GM12878 (cell line): Measurements from ENCODE around the gene ST8SIA3. TPM values are rescaled to one million over a fixed set of nuclear protein-coding genes. Genes with fewer than 3 reads are reported as not detected.

Experiments used
- ATAC-seq: fragments of 200-7000 bp; cut with Tn5 transposase; 3 replicates; pipeline ENCODE4 v1.9.1; 2020; ENCODE audit warnings: mild to moderate bottlenecking, moderate library complexity
- BruUV-seq: library from RNA; stranded (reverse); fragments of 400-500 nt; replicated peaks from 2 replicates; lab custom pipeline; 2021; lab: Mats Ljungman, UMichigan
- CTCF ChIA-PET: fragments of 300-600 bp; sonication (Branson Sonifier 250); formaldehyde crosslinking; extraction: SDS; loops from one replicate; lab custom pipeline; 2021; ENCODE audit warnings: inconsistent platforms; lab: Yijun Ruan, JAX
- POLR2A ChIA-PET: fragments of 350-600 bp; formaldehyde crosslinking; extraction: SDS; loops from one replicate; lab custom pipeline; 2021; ENCODE audit warnings: inconsistent platforms; lab: Charles Lee
- RAD21 ChIA-PET: fragments of 300-600 bp; sonication (Branson Sonifier 250); formaldehyde crosslinking; loops from one replicate; lab custom pipeline; 2023; ENCODE audit warnings: antibody characterized with exemption; ENCODE audit not compliant: unreplicated experiment; lab: Charles Lee
- SMC1A ChIA-PET: fragments of 300-600 bp; sonication (Branson Sonifier 250); formaldehyde crosslinking; loops from one replicate; lab custom pipeline; 2023; ENCODE audit not compliant: unreplicated experiment, uncharacterized antibody; lab: Charles Lee
- DNase-seq: peaks from one replicate; pipeline ENCODE4 v3.0.0-alpha.2; 2011; ENCODE audit warnings: low read depth, low spot score
- FAIRE-seq: peaks from 3 replicates; lab custom pipeline; 2011; peaks lifted over from hg19 to GRCh38; lab: Jason Lieb, UNC
- H2AFZ ChIP-seq: 2 replicates; pipeline ENCODE4 v1.6.0; 2011; ENCODE audit warnings: low read depth, low read length, control low read depth; ENCODE audit not compliant: control insufficient read depth
- H3K27ac ChIP-seq: 2 replicates; pipeline ENCODE4 v1.5.1; 2011; ENCODE audit warnings: control low read depth; ENCODE audit not compliant: control insufficient read depth, insufficient read depth
- H3K27me3 ChIP-seq, 2 experiments: replicated peaks in 1 of 2; 2 replicates each; pipeline versions ENCODE4 v1.6.0 to v1.6.1; 2011; ENCODE audit warnings: low read length in 1 of 2; ENCODE audit not compliant: control insufficient read depth in 2 of 2, insufficient read depth in 2 of 2
- H3K36me3 ChIP-seq, 2 experiments: 2 replicates each; pipeline ENCODE4 v1.5.1; 2011; ENCODE audit warnings: low read length in 1 of 2; ENCODE audit not compliant: control insufficient read depth in 2 of 2, insufficient read depth in 2 of 2
- H3K4me1 ChIP-seq: 2 replicates; pipeline ENCODE4 v1.6.1; 2011; ENCODE audit warnings: mild to moderate bottlenecking, low read length, moderate library complexity, mixed read lengths; ENCODE audit not compliant: control insufficient read depth, insufficient read depth
- H3K4me2 ChIP-seq: 2 replicates; pipeline ENCODE4 v1.6.0; 2011; ENCODE audit warnings: control low read depth; ENCODE audit not compliant: control insufficient read depth, insufficient read depth
- H3K4me3 ChIP-seq: fragments of 200-600 bp; sonication (generic); 2 replicates; pipeline ENCODE4 v1.5.1; 2016
- H3K79me2 ChIP-seq: 2 replicates; pipeline ENCODE4 v1.6.0; 2011; ENCODE audit warnings: low read length; ENCODE audit not compliant: control insufficient read depth, insufficient read depth
- H3K9ac ChIP-seq: 2 replicates; pipeline ENCODE4 v1.8.0; 2011; ENCODE audit warnings: low read length, control low read depth, mixed read lengths; ENCODE audit not compliant: control insufficient read depth, insufficient read depth
- H3K9me3 ChIP-seq: replicated peaks from 3 replicates; pipeline ENCODE4 v1.5.1; 2011; ENCODE audit warnings: mild to moderate bottlenecking, low read length; ENCODE audit not compliant: control insufficient read depth, insufficient read depth
- H4K20me1 ChIP-seq: 2 replicates; pipeline ENCODE4 v1.6.0; 2011; ENCODE audit not compliant: control insufficient read depth, insufficient read depth
- HCFC1 ChIP-seq: fragments of 150-350 bp; IDR thresholded peaks from 2 replicates; pipeline ENCODE4 v1.6.1; 2014; ENCODE audit warnings: low read length
- HDAC6 ChIP-seq: fragments of 200-600 bp; sonication (generic); IDR thresholded peaks from one replicate; pipeline ENCODE4 v1.8.0; 2017; ENCODE audit warnings: antibody characterized with exemption; ENCODE audit not compliant: unreplicated experiment
- IKZF1 ChIP-seq: fragments of 450-650 bp; conservative IDR thresholded peaks from 2 replicates; pipeline ENCODE4 v1.6.1; 2017; ENCODE audit warnings: antibody characterized with exemption, mild to moderate bottlenecking
- KDM1A ChIP-seq: fragments of 200-600 bp; sonication (generic); IDR thresholded peaks from 2 replicates; pipeline ENCODE4 v1.6.1; 2016; ENCODE audit warnings: borderline replicate concordance
- KLF5 ChIP-seq: fragments of 450-650 bp; IDR thresholded peaks from 2 replicates; pipeline ENCODE4 v1.6.1; 2014; ENCODE audit warnings: mild to moderate bottlenecking; ENCODE audit not compliant: partially characterized antibody
- NR2F1 ChIP-seq: fragments of 450-650 bp; conservative IDR thresholded peaks from 2 replicates; pipeline ENCODE4 v1.6.1; 2017; ENCODE audit warnings: mild to moderate bottlenecking
- NRF1 ChIP-seq: conservative IDR thresholded peaks from 2 replicates; pipeline ENCODE4 v1.6.1; 2011; ENCODE audit warnings: mild to moderate bottlenecking, low read depth, low read length, improper control_type of control experiment
- POLR2A ChIP-seq: IDR thresholded peaks from 2 replicates; pipeline ENCODE4 v1.6.1; 2011; ENCODE audit warnings: low read depth, mild to moderate bottlenecking, low read length
- YBX1 ChIP-seq: fragments of 450-650 bp; IDR thresholded peaks from 2 replicates; pipeline ENCODE4 v1.6.1; 2016; ENCODE audit warnings: antibody characterized with exemption
- ZNF24 ChIP-seq: fragments of 450-650 bp; IDR thresholded peaks from 2 replicates; pipeline ENCODE4 v1.6.1; 2017; ENCODE audit warnings: antibody characterized with exemption, mild to moderate bottlenecking
- WGBS: methylation state at CpG from one replicate; pipeline ENCODE4 v1.1.6; 2016; ENCODE audit warnings: low lambda C conversion rate; ENCODE audit not compliant: insufficient replicate concordance, insufficient coverage; ENCODE audit errors: missing lambda C conversion rate; 5-methylcytosine and 5-hydroxymethylcytosine counted together
- in situ Hi-C: fragments of 300-500 bp; cut with MboI; formaldehyde crosslinking; loops from 9 replicates; pipeline ENCODE4 v1.14.3; 2018; ENCODE audit warnings: mixed read lengths
- intact Hi-C: fragments of 100-400 bp; cut with micrococcal nuclease; formaldehyde crosslinking; loops from one replicate; pipeline ENCODE4 v1.14.2; 2022; ENCODE audit not compliant: unreplicated experiment
- polyA plus RNA-seq, 11 experiments: library from polyadenylated mRNA; depleted of rRNA in 4 of 11; unstranded in 6 of 11; stranded (reverse) in 5 of 11; fragments of >200 nt; fragmentation: Nextera tagmentation in 4 of 11; fragmentation: Illumina TruSeq in 1 of 11; extraction: Ambion mirVana in 4 of 11; extraction: Trizol in 1 of 11; gene quantifications; 1 replicate in 1 of 11; 2 replicates in 10 of 11; pipeline versions ENCODE4 v1.2.1 to v1.2.3, GENCODE V29; 2011 to 2016; ENCODE audit warnings: inconsistent platforms in 2 of 11, missing spikeins in 2 of 11, low read depth in 1 of 11
- total RNA-seq, 4 experiments: library from RNA; depleted of rRNA in 3 of 4; stranded (reverse); fragments of >200 nt in 3 of 4; fragmentation: Illumina TruSeq in 1 of 4; extraction: Trizol in 1 of 4; gene quantifications; 2 replicates each; pipeline versions ENCODE4 v1.2.1 to v1.2.3, GENCODE V29; 2013 to 2021
- TF ChIP-seq, protein P1 (sequence below): IDR thresholded peaks from 2 replicates; pipeline ENCODE4 v1.6.1; 2012; ENCODE audit warnings: low read depth, low read length, improper control_type of control experiment
- TF ChIP-seq, protein P2 (sequence below): fragments of 450-650 bp; IDR thresholded peaks from 2 replicates; pipeline ENCODE4 v1.6.1; 2017; ENCODE audit warnings: mild to moderate bottlenecking
- TF ChIP-seq, protein P3 (sequence below): IDR thresholded peaks from 2 replicates; pipeline ENCODE4 v1.6.1; 2011; ENCODE audit warnings: borderline replicate concordance, low read depth, mild to moderate bottlenecking, moderate library complexity, mixed read lengths, low read length; ENCODE audit not compliant: insufficient read depth; ENCODE audit errors: extremely low read length
- TF ChIP-seq, protein P4 (sequence below): fragments of 450-650 bp; IDR thresholded peaks from 2 replicates; pipeline ENCODE4 v1.6.1; 2017; ENCODE audit warnings: low read depth, mild to moderate bottlenecking, moderate library complexity

Gene ST8SIA3
- total and polyA plus RNA-seq, 10 of the 15 experiments (the other 5 are each of a cell fraction or from before 2014, with no cell fraction given) = under 0.01 TPM; not detected in 9

DNA sequence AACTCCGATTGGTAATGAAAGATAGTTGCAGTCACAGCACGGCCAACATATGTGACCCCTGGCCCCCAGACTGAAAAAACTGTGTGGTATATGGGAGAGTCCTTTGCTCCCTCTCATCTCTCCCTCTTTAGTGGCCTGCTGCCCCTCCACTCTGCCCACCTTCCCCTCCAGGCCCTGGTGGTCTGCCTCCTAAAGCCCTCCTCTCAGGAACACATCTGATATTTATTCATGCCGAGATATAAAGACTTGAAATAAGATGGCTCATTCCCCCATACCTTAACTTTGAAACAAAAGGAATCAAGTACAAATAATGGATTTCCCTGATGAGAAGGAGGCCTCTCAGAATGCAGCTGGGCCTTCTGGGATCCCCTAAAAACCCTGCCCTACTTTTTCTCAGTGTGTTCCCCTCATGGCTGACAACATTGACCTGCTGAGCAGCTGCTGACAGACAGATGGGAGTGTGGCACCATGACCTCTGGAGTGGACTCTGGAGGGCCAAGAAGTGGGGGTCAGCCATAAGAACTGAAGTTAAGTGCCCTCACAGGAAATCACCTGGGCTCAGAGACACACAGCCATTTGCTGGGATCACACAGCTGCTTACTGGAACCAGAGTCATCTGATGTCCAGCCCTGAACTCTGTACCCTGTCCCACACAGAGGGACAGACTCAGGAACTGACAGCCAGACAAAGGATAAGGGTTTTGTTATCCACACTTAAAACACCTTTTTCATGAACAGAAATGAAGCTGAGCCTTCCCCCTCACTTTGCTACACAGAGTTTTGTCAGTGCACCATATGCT lies 39.8 kb upstream of the ST8SIA3 start:
- H2AFZ ChIP-seq = no peak overlapping the region
- H4K20me1 ChIP-seq = no peaks in the 10 kb centered on the region
- no peak overlapping the region for H3K4me2 ChIP-seq
- ChIA-PET CTCF (no interaction called here), SMC1A (no interaction called here)
- H3K9ac ChIP-seq = no peak overlapping the region
- no peak for TF ChIP-seq HCFC1
- TF ChIP-seq IKZF1 = no peak
- TF ChIP-seq NR2F1 = no peak
- TF ChIP-seq, protein P1, sequence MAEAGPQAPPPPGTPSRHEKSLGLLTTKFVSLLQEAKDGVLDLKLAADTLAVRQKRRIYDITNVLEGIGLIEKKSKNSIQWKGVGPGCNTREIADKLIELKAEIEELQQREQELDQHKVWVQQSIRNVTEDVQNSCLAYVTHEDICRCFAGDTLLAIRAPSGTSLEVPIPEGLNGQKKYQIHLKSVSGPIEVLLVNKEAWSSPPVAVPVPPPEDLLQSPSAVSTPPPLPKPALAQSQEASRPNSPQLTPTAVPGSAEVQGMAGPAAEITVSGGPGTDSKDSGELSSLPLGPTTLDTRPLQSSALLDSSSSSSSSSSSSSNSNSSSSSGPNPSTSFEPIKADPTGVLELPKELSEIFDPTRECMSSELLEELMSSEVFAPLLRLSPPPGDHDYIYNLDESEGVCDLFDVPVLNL = no peak
- TF ChIP-seq KDM1A = no peak
- no peak for TF ChIP-seq NRF1
- TF ChIP-seq, protein P2, sequence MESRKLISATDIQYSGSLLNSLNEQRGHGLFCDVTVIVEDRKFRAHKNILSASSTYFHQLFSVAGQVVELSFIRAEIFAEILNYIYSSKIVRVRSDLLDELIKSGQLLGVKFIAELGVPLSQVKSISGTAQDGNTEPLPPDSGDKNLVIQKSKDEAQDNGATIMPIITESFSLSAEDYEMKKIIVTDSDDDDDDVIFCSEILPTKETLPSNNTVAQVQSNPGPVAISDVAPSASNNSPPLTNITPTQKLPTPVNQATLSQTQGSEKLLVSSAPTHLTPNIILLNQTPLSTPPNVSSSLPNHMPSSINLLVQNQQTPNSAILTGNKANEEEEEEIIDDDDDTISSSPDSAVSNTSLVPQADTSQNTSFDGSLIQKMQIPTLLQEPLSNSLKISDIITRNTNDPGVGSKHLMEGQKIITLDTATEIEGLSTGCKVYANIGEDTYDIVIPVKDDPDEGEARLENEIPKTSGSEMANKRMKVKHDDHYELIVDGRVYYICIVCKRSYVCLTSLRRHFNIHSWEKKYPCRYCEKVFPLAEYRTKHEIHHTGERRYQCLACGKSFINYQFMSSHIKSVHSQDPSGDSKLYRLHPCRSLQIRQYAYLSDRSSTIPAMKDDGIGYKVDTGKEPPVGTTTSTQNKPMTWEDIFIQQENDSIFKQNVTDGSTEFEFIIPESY = no peak
- TF ChIP-seq, protein P3, sequence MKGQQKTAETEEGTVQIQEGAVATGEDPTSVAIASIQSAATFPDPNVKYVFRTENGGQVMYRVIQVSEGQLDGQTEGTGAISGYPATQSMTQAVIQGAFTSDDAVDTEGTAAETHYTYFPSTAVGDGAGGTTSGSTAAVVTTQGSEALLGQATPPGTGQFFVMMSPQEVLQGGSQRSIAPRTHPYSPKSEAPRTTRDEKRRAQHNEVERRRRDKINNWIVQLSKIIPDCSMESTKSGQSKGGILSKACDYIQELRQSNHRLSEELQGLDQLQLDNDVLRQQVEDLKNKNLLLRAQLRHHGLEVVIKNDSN = no peak
- no peak for TF ChIP-seq ZNF24
- TF ChIP-seq POLR2A = no peak
- no peak for TF ChIP-seq KLF5
- TF ChIP-seq, protein P4, sequence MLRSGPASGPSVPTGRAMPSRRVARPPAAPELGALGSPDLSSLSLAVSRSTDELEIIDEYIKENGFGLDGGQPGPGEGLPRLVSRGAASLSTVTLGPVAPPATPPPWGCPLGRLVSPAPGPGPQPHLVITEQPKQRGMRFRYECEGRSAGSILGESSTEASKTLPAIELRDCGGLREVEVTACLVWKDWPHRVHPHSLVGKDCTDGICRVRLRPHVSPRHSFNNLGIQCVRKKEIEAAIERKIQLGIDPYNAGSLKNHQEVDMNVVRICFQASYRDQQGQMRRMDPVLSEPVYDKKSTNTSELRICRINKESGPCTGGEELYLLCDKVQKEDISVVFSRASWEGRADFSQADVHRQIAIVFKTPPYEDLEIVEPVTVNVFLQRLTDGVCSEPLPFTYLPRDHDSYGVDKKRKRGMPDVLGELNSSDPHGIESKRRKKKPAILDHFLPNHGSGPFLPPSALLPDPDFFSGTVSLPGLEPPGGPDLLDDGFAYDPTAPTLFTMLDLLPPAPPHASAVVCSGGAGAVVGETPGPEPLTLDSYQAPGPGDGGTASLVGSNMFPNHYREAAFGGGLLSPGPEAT = no peak
- no peak for TF ChIP-seq HDAC6
- TF ChIP-seq YBX1 = no peak
- TF ChIP-seq, all 136 proteins: peak for 0
- no peak for DNase-seq
- Histone ChIP-seq H3K4me3 (no peak overlapping the region), H3K4me1 (no peaks in the 10 kb centered on the region), H3K27ac (no peak overlapping the region), H3K9me3 (no peaks in the 10 kb centered on the region), H3K36me3 (no peaks in the 10 kb centered on the region), H3K79me2 (no peaks in the 10 kb centered on the region), H3K27me3 (no peaks in the 10 kb centered on the region)
- RAD21 ChIA-PET = no interaction called here
- intact Hi-C loops = no loop called here
- no TSS peak for BruUV-seq
- in situ Hi-C loops = no loop called here
- FAIRE-seq = no peak
- WGBS = 14% methylated on average over 3 of the region's 3 CpGs
- ATAC-seq = no peak
- POLR2A ChIA-PET = no interaction called here
